ENCODE results near the gene AKAP1.

- TF ChIP-seq CTCF (IDR thresholded peaks at IDR 0.05) (no peak), POLR2A (IDR thresholded peaks at IDR 0.05) (no peak)
Measured at GRCh38 chr17:57168695-57169094, 83.6 kb downstream of the AKAP1 start.
